ENCODE results near the gene XPO5.

The XPO5 gene

GRCh38 chr6:43489277-43490072 lies 86.4 kb downstream of the XPO5 start:
- TF ChIP-seq CTCF (conservative IDR thresholded peaks at IDR 0.05): no peak
- no peak overlapping the region for H3K27ac ChIP-seq

GRCh38 chr6:43488667-43489276 lies 87.1 kb downstream of the XPO5 start:
- TF ChIP-seq CTCF (conservative IDR thresholded peaks at IDR 0.05): no peak

GRCh38 chr6:43481591-43482236 lies 94.1 kb downstream of the XPO5 start:
- H3K27ac ChIP-seq: no peak overlapping the region
- TF ChIP-seq CTCF (conservative IDR thresholded peaks at IDR 0.05): no peak

More at GRCh38 chr6:43488667-43489276, 87.1 kb downstream of the XPO5 start:
- H3K27ac ChIP-seq: no peak overlapping the region

GRCh38 chr6:43481075-43481474 lies 94.8 kb downstream of the XPO5 start:
- no peak for TF ChIP-seq CTCF (conservative IDR thresholded peaks at IDR 0.05)
- no peak overlapping the region for H3K27ac ChIP-seq

- no peak for TF ChIP-seq CTCF (conservative IDR thresholded peaks at IDR 0.05)
- H3K27ac ChIP-seq: peak overlapping the region; percentile 80
Measured at GRCh38 chr6:43478008-43478372, 97.8 kb downstream of the XPO5 start.

- peak within 1 kb of the TSS; percentile 80 for H3K27ac ChIP-seq
- no peak for TF ChIP-seq CTCF (conservative IDR thresholded peaks at IDR 0.05)
Measured at GRCh38 chr6:43477235-43478007, 98.4 kb downstream of the XPO5 start, which contains the start of gene TJAP1. TSS of gene TJAP1 (plus strand) at chr6:43477570. CDS start at chr6:43499002, 21,432 bp downstream.

- H3K27ac ChIP-seq: peak overlapping the region; percentile 80
- TF ChIP-seq CTCF (conservative IDR thresholded peaks at IDR 0.05): no peak
Measured at GRCh38 chr6:43476746-43477145, 99.1 kb downstream of the XPO5 start.

Measured in VCaP (cell line).